Panc1 (cell line): ENCODE data around the gene LRRC74A. TPM values are rescaled to one million over a fixed set of nuclear protein-coding genes. Genes with fewer than 3 reads are reported as not detected.

ENCODE experiments used
- ATAC-seq: fragments of 200-7000 bp; cut with Tn5 transposase; 2 replicates; pipeline ENCODE4 v1.9.1; 2020; ENCODE audit warnings: mild to moderate bottlenecking, moderate library complexity
- BruUV-seq: library from RNA; stranded (reverse); fragments of 400-500 nt; replicated peaks from 2 replicates; lab custom pipeline; 2021; lab: Mats Ljungman, UMichigan
- CTCF ChIA-PET: fragments of 300-600 bp; sonication (Branson Sonifier 250); formaldehyde crosslinking; loops from one replicate; lab custom pipeline; 2022; ENCODE audit warnings: antibody characterized with exemption; lab: Charles Lee
- POLR2A ChIA-PET: fragments of 300-600 bp; sonication (Branson Sonifier 250); formaldehyde crosslinking; loops from one replicate; lab custom pipeline; 2022; ENCODE audit warnings: antibody characterized with exemption; lab: Charles Lee
- DNase-seq: peaks from one replicate; pipeline ENCODE4 v3.0.0-alpha.2; 2010; ENCODE audit warnings: low read depth, low spot score
- H3K27ac ChIP-seq: 2 replicates; pipeline ENCODE4 v1.5.1; 2011; ENCODE audit warnings: mild to moderate bottlenecking, low read length, inconsistent platforms
- H3K27me3 ChIP-seq: fragments of 200-500 bp; sonication (Bioruptor generic); 2 replicates; pipeline ENCODE4 v1.6.0; 2014; ENCODE audit warnings: low read length, inconsistent platforms; ENCODE audit not compliant: control insufficient read depth, insufficient read depth
- H3K36me3 ChIP-seq: fragments of 200-500 bp; sonication (Bioruptor generic); 2 replicates; pipeline ENCODE4 v1.5.1; 2014; ENCODE audit warnings: inconsistent platforms, mild to moderate bottlenecking, low read length, moderate library complexity; ENCODE audit not compliant: control insufficient read depth, insufficient read depth
- H3K4me1 ChIP-seq: 2 replicates; pipeline ENCODE4 v1.5.1; 2011; ENCODE audit warnings: inconsistent platforms, mild to moderate bottlenecking, low read length, moderate library complexity; ENCODE audit not compliant: control insufficient read depth, insufficient read depth
- H3K4me3 ChIP-seq, 2 experiments: 2 replicates each; pipeline ENCODE4 v1.5.1; 2011 to 2012; ENCODE audit warnings: low read depth in 2 of 2, low read length in 2 of 2, mild to moderate bottlenecking in 2 of 2, inconsistent platforms in 1 of 2, moderate library complexity in 1 of 2
- H3K9me3 ChIP-seq: fragments of 200-500 bp; sonication (Bioruptor generic); 2 replicates; pipeline ENCODE4 v1.5.1; 2014; ENCODE audit warnings: low read depth, mild to moderate bottlenecking, inconsistent platforms, low read length, moderate library complexity; ENCODE audit not compliant: control insufficient read depth, insufficient read depth
- CTCF ChIP-seq: fragments of 450-650 bp; IDR thresholded peaks from 2 replicates; pipeline ENCODE4 v1.5.1; 2017; ENCODE audit warnings: mild to moderate bottlenecking
- POLR2AphosphoS5 ChIP-seq: IDR thresholded peaks from 2 replicates; pipeline ENCODE4 v1.6.1; 2012; ENCODE audit warnings: mild to moderate bottlenecking, low read depth, low read length, moderate library complexity
- REST ChIP-seq, 2 experiments: IDR thresholded peaks; 2 replicates each; pipeline ENCODE4 v1.6.1; 2011 to 2012; ENCODE audit warnings: low read depth in 2 of 2, control low read depth in 1 of 2, low read length in 1 of 2, mild to moderate bottlenecking in 1 of 2, moderate library complexity in 1 of 2; ENCODE audit not compliant: insufficient read depth in 1 of 2
- SIN3A ChIP-seq: IDR thresholded peaks from 2 replicates; pipeline ENCODE4 v1.6.1; 2012; ENCODE audit warnings: low read depth, mild to moderate bottlenecking, low read length, moderate library complexity, borderline replicate concordance; ENCODE audit not compliant: insufficient read depth
- TCF7L2 ChIP-seq: IDR thresholded peaks from 2 replicates; pipeline ENCODE4 v1.6.1; 2011; ENCODE audit warnings: mild to moderate bottlenecking, low read depth, low read length, inconsistent platforms
- in situ Hi-C: cut with HindIII; loops from 2 replicates; pipeline ENCODE4 v1.10.0; 2016; ENCODE audit warnings: low sequenced_read_pairs, low pct_unique_long_range_greater_than_20kb
- intact Hi-C: fragments of 100-400 bp; cut with micrococcal nuclease; formaldehyde crosslinking; loops from one replicate; pipeline ENCODE4 v1.10.0; 2022; ENCODE audit not compliant: unreplicated experiment
- total RNA-seq: library from RNA; stranded (reverse); gene quantifications from one replicate; pipeline ENCODE4 v1.2.1, GENCODE V29; 2021; ENCODE audit not compliant: unreplicated experiment

LRRC74A gene
- total RNA-seq, 1 experiment from 2014 or later = not detected

GRCh38 chr14:76808011-76808410 lies 18.2 kb upstream of the LRRC74A start:
- CTCF ChIA-PET = no interaction called here
- BruUV-seq = no TSS peak
- no peak for TF ChIP-seq REST (IDR thresholded peaks at IDR 0.05; ENCODE audit: insufficient read depth in 1 of 2, low read depth in 2 of 2, low read length in 1 of 2)
- TF ChIP-seq SIN3A = no peak
- no peak for TF ChIP-seq CTCF
- TF ChIP-seq TCF7L2 = no peak
- TF ChIP-seq POLR2AphosphoS5 = no peak

GRCh38 chr14:76808990-76809389 lies 17.2 kb upstream of the LRRC74A start:
- Histone ChIP-seq H3K27ac (no peak overlapping the region), H3K9me3 (no peaks in the 10 kb centered on the region), H3K4me3 (no peak overlapping the region), H3K4me1 (peaks cover 8% of the 10 kb centered on the region; the same call in 1 of the 2 replicates), H3K36me3 (peaks cover 6% of the 10 kb centered on the region), H3K27me3 (no peaks in the 10 kb centered on the region)
- ChIA-PET POLR2A (no interaction called here), CTCF (no interaction called here)
- DNase-seq (no peak), ATAC-seq (no peak)
- no TSS peak for BruUV-seq
- in situ Hi-C loops (no loop called here), intact Hi-C loops (no loop called here)
- TF ChIP-seq TCF7L2 = no peak
- TF ChIP-seq CTCF = no peak
- no peak for TF ChIP-seq SIN3A
- no peak for TF ChIP-seq POLR2AphosphoS5
- no peak for TF ChIP-seq REST (IDR thresholded peaks at IDR 0.05; ENCODE audit: insufficient read depth in 1 of 2, low read depth in 2 of 2, low read length in 1 of 2)

More at GRCh38 chr14:76808011-76808410, 18.2 kb upstream of the LRRC74A start:
- H3K4me1 ChIP-seq = peaks cover 5% of the 10 kb centered on the region; the same call in 1 of the 2 replicates
- no peak for DNase-seq
- H3K27me3 ChIP-seq = no peaks in the 10 kb centered on the region
- peaks cover 6% of the 10 kb centered on the region for H3K36me3 ChIP-seq
- H3K9me3 ChIP-seq = no peaks in the 10 kb centered on the region
- intact Hi-C loops (no loop called here), in situ Hi-C loops (no loop called here)
- no peak overlapping the region for H3K27ac ChIP-seq
- POLR2A ChIA-PET = no interaction called here
- ATAC-seq = no peak
- no peak overlapping the region for H3K4me3 ChIP-seq
